GM18951 (cell line): ENCODE data around the gene GHRL.
"Not testable (repeated sequence)": the region's sequence is repeated elsewhere in the genome, so short reads cannot be mapped to it uniquely, and the experiment has no call there.

Experiments
- POLR2A ChIP-seq: IDR thresholded peaks from 4 replicates; pipeline ENCODE4 v1.6.1; 2011; ENCODE audit warnings: mild to moderate bottlenecking; ENCODE audit not compliant: insufficient read length, insufficient read depth; ENCODE audit errors: extremely low read depth
- in situ Hi-C: fragments of 300-500 bp; cut with MboI; formaldehyde crosslinking; loops from one replicate; pipeline ENCODE4 v1.12.0; 2022; ENCODE audit warnings: low sequenced_read_pairs, mixed read lengths, inconsistent platforms; ENCODE audit not compliant: unreplicated experiment

Gene GHRL

DNA sequence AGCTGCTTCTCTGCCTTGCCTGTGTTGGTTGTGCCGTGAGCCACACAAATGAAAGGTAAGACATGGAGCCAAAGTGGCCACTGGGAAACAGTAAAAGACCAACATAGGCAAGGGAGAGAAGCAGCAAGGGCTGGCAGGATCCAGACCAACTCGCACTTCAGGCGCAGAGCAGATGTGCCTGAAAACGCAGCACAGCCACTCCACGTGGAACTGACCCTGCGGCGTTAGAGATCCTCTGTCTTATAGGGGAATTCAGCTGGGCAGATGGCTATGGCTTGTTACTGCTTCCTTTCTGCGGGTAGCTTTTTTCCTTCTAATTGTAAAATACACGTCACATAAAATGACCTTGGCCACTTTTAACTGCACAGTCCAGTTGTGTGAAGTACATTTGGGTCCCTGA, 10.4 kb upstream of the GHRL start:
- in situ Hi-C loops, result no loop called here
- no peak for TF ChIP-seq POLR2A

DNA sequence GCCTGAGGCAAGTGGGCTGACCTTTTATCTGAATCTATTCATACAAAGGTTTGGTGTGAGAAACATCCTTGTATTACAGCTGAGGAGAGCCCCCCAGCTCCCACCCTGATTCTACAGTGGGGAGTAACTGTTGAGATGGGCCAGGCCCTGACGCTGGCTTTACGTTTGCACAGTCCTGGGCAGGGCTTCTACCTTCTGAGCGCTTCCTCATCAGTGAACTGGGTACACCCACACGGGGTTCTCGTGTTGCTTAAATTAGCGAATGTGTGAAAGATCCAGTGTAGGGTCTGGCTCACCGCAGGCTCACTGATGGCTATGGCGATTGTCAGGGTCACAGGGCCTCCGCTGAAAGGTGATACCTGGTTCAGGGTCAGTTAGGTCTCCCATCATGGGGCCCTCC, 7.3 kb upstream of the GHRL start:
- no peak for TF ChIP-seq POLR2A
- in situ Hi-C loops, result no loop called here

DNA sequence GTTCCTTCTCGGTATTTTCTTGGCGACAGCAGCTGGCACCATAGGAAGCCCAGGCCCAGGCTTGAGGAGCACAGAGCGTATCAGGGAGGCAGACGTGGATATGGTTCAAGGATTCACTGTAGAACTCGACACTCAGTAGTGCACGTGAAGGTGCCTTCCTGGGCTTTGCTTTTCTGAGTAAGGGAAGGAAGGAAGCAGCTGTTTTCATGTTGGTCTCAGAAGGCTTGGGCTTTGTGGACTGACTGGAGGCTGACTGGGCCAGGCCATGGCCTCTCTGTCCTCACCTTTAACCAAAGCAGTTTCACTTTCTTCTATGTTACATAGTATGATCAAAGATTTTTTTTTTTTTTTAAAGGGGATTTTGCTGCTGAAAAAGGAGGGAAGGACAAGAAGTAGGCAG, 6.9 kb upstream of the GHRL start:
- TF ChIP-seq POLR2A, result no peak
- in situ Hi-C loops, result no loop called here

DNA sequence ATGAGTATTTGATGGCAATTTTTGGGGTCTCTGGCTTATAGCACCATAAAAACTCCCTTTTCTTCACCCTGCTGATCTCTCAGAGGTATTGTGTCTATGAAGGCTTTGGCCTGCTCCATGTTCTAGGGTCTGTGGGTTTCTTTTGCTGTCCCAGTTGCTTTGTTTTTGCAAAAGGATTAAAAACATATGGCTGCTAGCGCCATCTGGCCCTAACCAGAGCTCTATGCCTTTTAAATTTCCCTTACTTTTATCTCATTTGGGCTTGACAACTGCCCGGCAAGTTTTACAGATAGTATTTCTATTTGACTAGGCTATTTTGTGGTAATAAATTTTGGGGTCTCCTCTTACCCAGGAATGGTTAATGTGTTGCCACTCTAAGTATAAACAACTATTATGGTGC, 6.4 kb upstream of the GHRL start:
- no peak for TF ChIP-seq POLR2A
- in situ Hi-C loops, result no loop called here

DNA sequence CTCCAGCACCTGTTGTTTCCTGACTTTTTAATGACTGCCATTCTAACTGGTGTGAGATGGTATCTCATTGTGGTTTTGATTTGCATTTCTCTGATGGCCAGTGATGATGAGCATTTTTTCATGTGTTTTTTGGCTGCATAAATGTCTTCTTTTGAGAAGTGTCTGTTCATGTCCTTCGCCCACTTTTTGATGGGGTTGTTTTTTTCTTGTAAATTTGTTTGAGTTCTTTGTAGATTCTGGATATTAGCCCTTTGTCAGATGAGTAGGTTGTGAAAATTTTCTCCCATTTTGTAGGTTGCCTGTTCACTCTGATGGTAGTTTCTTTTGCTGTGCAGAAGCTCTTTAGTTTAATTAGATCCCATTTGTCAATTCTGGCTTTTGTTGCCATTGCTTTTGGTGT, 5.3 kb upstream of the GHRL start:
- in situ Hi-C loops, result not testable (repeated sequence)

DNA sequence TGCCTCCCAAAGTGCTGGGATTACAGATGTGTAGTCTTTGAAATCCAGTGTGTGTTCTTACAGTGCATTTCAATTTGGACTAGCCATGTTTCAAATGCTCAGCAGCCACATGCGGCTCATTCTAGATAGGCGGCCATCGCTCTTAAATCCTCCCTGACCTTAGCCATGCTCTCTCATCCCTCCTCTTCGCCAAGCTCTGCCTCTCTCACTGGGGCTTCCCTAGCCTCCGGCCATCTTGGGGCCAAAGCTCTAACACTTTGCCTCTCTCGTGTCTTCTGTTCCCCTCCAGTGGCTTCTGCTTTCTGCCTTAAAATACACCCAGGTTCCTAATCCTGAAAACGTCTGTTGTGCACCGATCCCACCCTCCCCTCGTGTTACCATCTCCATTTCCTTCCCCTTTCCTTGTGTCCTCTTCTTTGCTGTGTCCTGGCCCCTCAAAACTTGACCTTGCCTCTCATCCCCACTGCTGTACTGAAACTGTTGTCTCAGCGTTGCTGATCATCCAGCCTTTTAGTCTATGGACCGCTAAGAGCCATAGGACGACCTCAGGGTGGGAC, 1.4 kb upstream of the GHRL start:
- in situ Hi-C loops, result no loop called here
- no peak for TF ChIP-seq POLR2A

DNA sequence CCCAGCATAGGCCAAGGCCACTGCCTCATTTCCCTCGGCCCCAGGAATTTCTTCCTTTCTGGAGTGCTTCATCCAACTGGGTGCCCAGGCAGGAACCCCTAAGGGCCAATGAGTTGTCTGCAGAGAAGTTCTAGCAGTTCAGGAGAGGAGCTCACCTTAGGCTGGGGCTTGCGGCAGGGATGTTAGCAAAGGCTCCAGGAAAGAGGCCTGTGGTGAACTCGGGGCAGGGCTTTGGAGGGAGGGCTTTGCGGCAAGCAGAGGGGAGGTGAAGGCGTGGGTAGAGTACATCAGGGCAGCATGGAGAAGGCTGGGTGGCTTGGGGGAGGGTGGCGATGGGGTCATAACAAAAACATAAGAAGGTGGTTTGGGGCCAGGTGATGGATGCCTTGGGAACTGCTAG, 1.1 kb downstream of the GHRL start:
- in situ Hi-C loops, result no loop called here
- TF ChIP-seq POLR2A, result no peak

DNA sequence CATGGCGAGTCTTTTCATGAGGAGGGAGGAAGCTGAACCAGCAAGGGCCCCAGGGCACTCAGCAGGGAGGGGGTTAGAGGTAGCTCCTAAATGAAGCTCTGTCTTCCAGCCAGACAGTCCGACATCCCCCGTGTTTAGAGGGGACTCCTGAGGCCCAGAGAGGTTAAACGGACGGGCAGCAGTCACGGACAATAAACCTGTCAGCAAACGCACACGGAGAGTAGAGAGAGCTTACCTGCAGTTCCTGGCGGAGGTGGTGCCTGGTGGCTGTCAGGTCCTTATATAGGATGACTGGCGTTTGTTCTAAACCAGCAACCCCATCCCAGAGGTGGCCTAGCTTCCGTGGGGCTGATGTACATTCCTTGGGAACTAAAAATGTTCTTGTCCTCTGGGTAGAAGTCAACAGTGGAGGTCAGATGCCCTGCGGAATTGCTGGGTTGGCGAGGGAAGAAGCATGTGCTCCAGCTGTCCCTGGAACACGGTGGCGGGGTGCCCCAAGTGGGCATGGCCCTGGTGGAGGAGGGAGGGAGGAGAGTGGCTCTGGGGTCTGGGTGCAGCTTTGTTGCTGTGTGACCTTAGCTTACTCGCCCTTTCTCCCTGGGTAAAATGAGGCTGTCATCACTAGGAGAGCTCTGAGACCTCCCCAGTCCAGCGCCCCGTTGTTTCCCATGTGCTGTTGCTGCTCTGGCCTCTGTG, 2.1 kb downstream of the GHRL start:
- TF ChIP-seq POLR2A, result no peak
- in situ Hi-C loops, result no loop called here

DNA sequence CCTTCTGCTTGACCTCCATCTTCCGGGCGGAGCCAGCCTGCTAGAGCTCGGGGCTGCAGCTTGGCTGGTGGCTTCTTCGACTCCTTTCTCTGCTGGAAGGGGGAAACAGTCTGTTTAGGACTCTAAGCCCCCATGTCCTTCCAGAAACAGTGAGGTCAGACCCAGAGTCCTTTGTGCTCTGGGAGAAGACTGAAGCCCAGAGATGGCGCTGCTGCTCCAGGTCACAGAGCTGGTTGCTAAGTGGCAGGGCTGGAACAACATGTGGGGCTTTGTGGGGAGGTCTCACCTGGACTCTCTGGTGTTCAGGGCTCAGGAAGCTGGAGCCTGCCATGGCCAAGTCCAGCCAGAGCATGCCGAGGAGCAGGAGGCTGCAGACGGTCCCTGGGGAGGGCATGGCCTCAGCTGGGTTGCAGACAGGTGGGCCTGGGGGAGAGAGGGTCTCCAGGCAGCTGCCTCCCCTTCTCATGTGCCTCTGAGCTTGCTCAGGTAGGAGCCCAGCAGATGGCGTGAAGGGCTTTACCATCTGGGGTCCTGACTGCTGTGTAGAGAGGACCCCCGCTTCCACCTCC, 2.9 kb downstream of the GHRL start:
- in situ Hi-C loops, result no loop called here
- TF ChIP-seq POLR2A, result no peak

DNA sequence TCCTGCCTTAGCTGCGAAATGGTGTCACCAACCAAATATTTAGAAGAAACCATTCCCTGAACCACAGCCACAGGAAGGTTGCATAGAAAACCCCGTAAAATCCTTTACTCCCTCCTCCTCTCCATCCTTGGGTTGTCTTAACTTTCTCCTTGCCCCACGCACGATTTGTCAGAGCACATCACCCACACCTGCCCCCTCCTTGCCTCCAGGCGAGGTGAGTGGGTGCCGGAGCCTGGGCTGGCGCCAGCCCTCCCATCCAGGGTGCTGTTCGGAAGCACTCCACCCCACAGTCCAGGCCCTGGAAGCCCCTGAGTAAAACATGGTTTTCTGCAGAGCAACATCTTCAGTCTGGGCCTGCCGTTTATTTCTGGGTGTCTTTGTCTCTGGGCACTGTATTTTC, 3.7 kb downstream of the GHRL start:
- in situ Hi-C loops, result no loop called here

DNA sequence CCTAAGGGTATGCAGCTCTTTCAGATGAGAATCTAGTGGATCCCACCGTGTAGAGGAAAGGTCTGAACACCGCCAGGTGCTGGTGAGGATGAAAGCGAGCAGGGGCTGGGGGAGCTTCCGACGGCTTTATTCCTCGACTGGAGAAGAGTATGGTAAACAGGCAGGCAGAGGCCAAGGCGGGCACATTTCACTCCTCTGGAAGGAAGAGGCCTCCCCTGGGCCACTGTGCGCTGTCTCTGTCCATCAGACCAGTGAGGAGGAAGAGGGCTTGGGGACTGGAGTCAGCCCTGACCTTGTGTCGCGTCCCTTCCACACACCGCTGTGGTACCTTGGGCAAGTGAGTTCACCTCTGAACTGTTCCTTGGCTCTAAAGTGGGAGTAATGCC, 4.2 kb downstream of the GHRL start:
- no peak for TF ChIP-seq POLR2A
- in situ Hi-C loops, result no loop called here

More for the DNA sequence above, 3.7 kb downstream of the GHRL start:
- TF ChIP-seq POLR2A, result no peak

DNA sequence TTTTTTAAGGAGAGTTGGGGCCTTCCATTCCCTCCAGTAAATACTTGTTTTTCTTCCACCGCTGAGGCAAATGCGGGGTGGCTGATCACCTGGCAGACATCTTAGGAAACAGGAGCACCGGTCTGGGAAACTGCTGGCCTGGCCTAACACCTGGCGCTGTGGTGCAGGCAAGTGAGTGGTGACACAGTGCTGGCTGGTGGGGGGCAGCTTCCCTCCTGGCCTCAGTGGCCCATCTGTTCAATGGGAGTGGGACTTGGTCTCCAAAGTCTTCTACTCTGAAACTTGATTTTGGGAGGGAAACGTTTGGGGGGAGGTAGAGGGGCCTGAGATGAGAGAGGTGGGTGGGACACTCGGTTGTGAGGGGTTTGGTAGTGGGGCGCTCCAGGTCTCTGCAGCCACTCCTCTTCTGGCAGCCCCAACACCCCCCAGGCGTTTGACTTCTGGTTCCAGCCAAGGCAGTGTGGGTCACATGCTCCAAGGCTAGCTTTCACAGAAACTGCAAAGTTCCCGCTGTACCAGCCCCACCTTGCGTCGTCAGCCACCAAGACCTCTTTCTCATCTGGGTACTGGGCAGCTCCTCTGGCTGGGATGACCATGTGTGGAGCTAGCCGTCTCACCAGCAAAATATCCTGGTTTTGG, 4.7 kb downstream of the GHRL start:
- TF ChIP-seq POLR2A, result no peak

DNA sequence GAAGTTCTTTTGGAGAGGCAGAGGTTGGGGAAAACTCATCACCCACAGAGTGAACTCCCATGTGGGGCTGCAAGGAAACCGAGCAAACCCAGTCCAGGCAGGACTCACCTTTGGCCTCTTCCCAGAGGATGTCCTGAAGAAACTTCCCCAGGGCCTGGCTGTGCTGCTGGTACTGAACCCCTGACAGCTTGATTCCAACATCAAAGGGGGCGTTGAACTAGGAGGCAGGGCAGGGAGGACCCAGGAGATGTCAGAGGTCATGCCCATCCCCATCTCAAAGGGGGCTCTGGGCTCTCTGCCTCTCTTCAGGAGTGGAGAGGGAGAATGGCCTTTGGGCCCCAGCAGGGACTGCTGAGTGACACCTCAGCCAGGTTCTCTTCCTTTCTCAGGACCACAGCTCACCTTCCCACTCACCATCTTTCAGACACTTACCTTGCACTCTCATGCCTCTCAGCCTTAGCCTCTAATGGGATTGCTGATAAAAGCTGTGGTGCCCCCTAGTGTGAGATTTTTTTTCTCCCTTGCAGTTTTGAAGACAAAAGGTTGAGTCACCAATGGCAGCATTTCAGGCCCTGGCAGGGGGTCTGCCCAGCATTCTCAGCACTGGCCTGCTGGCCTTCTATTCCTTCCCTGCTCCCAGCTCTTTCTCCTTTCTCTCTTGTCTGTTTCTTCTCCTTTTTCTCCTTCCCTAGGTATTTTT, 6.0 kb downstream of the GHRL start:
- in situ Hi-C loops, result no loop called here

More for the DNA sequence above, 4.7 kb downstream of the GHRL start:
- in situ Hi-C loops, result no loop called here

More for the DNA sequence above, 6.0 kb downstream of the GHRL start:
- TF ChIP-seq POLR2A, result no peak
